ENCODE results near the gene ASIC4. TPM values are rescaled to one million over a fixed set of nuclear protein-coding genes. Genes with fewer than 3 reads are reported as not detected.

The ASIC4 gene
- total RNA-seq, 1 donor from 2014 or later: not detected

DNA sequence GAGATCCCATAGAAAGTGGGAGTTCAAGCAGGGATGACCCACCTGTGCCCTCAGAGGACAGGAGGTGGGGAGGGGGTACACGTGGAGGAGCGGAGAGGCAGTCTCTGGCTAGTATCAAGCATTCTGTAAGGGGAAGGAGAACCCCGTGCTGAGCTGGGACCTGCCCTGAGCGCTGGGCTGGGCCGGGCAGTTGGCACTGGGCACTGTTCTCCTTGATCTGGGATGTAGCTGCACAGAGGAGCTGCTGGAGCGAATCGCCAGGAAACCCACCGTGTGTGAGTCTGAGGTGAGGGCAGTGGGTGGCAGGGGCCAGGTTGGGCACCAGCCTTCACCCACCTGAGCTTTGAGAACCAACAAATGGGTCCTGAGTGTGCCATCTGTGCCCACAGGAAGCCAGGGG is 35.4 kb upstream of the ASIC4 start:
- no peak for DNase-seq (ENCODE audit: low spot score)

DNA sequence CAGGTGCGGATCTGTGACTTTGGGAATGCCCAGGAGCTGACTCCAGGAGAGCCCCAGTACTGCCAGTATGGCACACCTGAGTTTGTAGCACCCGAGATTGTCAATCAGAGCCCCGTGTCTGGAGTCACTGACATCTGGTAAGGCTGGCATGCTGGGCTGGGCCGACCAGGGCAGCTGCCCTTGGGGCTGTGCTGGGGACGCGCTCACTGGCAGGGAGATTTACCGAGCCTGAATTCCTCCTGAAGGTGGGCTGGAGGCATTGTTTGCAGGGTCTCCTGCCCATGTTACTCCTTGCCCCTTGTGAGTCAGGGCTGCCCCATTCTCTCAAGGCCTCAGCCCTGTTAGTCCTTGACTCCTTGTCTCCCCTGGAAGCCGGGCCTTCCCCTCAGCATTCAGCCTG is 34.3 kb upstream of the ASIC4 start:
- no peak for DNase-seq (ENCODE audit: low spot score)

- DNase-seq (ENCODE audit: low spot score): no peak
These were observed 31.4 kb upstream of the ASIC4 start for GRCh38 chr2:219482674-219483405.

DNA sequence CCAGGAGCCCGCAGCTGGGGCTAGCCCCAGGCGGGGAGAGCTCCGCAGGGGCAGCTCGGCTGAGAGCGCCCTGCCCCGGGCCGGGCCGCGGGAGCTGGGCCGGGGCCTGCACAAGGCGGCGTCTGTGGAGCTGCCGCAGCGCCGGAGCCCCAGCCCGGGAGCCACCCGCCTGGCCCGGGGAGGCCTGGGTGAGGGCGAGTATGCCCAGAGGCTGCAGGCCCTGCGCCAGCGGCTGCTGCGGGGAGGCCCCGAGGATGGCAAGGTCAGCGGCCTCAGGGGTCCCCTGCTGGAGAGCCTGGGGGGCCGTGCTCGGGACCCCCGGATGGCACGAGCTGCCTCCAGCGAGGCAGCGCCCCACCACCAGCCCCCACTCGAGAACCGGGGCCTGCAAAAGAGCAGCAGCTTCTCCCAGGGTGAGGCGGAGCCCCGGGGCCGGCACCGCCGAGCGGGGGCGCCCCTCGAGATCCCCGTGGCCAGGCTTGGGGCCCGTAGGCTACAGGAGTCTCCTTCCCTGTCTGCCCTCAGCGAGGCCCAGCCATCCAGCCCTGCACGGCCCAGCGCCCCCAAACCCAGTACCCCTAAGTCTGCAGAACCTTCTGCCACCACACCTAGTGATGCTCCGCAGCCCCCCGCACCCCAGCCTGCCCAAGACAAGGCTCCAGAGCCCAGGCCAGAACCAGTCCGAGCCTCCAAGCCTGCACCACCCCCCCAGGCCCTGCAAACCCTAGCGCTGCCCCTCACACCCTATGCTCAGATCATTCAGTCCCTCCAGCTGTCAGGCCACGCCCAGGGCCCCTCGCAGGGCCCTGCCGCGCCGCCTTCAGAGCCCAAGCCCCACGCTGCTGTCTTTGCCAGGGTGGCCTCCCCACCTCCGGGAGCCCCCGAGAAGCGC is 30.6 kb upstream of the ASIC4 start:
- no peak for DNase-seq (ENCODE audit: low spot score)

- DNase-seq (ENCODE audit: low spot score): no peak
These were observed 29.7 kb upstream of the ASIC4 start for GRCh38 chr2:219484343-219485200.

DNA sequence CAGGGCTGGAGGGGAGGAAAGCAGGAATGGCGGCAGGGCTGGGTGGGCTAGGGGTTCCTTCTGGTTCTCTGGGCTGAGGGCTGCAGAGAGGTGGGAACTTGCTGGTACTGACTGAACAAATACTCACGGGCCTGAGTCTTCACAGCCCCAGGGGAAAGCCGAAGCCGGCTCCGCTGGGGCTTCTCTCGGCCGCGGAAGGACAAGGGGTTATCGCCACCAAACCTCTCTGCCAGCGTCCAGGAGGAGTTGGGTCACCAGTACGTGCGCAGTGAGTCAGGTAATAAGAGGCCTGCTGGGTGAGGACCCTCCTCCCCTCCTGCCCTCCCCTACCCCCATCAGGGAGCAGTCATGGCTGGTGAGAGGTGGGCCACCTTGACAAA is 29.1 kb upstream of the ASIC4 start:
- DNase-seq (ENCODE audit: low spot score): no peak

DNA sequence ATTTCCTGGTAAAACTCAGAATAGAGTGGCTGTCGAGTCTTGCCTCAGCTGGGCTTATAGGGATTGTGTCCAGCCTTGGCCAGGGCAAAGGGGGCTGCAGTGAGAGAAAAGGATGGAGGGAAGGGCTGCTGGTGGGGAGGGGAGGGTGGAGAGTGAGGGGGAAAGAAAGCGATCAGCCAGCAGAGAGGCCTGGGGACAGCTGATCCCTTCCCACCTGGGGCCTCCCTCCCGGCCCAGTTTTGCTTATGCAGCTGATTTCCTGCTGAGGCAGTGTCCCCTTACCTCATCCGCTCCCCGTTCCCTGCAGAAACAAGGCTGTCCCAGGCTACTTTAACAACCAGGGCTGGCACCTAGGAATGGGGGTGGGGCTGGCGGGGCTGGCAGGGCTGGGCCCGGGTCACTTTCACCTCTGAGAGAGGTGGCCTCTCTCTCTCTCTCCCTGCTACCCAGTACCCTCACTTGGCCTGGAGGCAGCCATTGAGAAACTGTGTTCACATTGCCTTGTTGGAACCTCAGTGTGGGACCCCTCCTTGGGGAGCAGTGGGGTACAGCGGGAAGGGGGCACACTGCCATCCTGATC is 27.8 kb upstream of the ASIC4 start:
- DNase-seq (ENCODE audit: low spot score): no peak

DNA sequence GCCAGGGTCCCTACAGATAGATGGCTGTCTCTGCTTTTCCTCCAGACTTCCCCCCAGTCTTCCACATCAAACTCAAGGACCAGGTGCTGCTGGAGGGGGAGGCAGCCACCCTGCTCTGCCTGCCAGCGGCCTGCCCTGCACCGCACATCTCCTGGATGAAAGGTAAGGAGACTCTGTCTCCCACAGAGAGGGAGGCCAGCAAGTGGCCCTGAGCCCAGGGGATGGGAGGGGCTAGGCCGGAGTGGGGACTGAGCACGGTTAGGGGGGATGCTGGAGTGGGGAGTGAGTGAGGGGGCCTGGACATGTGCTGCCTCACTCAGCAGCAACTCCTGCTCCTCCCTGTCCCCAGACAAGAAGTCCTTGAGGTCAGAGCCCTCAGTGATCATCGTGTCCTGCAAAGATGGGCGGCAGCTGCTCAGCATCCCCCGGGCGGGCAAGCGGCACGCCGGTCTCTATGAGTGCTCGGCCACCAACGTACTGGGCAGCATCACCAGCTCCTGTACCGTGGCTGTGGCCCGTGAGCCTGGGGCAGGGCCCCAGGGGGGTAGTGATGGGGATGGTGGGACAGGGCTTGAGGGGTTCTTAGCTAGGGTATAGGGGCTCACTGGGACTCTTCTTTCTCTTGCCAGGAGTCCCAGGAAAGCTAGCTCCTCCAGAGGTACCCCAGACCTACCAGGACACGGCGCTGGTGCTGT is 26.0 kb upstream of the ASIC4 start:
- no peak for DNase-seq (ENCODE audit: low spot score)

DNA sequence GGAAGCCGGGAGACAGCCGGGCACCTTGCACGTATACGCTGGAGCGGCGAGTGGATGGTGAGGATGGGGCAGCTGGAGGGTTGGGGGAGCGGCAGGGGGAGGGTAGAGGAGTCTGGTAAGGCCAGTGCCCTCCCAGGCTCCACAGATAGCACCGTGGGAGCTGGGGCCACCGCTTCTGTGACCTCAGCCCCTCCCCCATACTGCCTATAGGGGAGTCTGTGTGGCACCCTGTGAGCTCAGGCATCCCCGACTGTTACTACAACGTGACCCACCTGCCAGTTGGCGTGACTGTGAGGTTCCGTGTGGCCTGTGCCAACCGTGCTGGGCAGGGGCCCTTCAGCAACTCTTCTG is 25.5 kb upstream of the ASIC4 start:
- DNase-seq (ENCODE audit: low spot score): no peak

GRCh38 chr2:219489315-219489714 is 25.0 kb upstream of the ASIC4 start:
- no peak for DNase-seq (ENCODE audit: low spot score)

DNA sequence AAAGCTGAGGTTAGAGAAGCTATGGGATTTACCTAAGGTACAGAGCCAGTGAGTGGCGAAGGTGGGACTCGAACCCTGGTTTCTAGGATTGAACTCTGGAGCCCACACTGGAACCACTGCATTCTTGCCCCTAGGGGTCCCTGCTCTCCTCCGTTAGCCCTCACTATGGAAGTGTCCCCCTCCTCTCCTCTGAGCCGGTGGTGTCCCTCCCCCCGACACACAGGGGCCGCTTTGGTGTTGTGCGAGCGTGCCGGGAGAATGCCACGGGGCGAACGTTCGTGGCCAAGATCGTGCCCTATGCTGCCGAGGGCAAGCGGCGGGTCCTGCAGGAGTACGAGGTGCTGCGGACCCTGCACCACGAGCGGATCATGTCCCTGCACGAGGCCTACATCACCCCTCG is 24.1 kb upstream of the ASIC4 start:
- DNase-seq (ENCODE audit: low spot score): no peak

DNA sequence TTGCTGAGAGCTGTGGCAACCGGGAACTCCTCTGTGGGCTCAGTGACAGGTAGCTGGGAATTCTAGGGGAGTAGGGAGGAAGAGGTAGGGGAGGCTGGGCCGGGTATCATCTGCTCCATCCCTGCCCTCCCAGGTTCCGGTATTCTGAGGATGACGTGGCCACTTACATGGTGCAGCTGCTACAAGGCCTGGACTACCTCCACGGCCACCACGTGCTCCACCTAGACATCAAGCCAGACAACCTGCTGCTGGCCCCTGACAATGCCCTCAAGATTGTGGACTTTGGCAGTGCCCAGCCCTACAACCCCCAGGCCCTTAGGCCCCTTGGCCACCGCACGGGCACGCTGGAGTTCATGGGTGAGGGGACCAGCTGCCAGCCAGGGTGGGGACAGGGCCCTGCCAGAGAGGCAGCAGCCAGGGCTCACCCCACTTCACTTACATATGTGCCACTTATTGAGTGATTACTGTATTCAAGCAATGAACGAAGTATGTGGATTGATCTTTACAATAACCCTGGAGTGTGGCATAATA is 23.6 kb upstream of the ASIC4 start:
- DNase-seq (ENCODE audit: low spot score): no peak

DNA sequence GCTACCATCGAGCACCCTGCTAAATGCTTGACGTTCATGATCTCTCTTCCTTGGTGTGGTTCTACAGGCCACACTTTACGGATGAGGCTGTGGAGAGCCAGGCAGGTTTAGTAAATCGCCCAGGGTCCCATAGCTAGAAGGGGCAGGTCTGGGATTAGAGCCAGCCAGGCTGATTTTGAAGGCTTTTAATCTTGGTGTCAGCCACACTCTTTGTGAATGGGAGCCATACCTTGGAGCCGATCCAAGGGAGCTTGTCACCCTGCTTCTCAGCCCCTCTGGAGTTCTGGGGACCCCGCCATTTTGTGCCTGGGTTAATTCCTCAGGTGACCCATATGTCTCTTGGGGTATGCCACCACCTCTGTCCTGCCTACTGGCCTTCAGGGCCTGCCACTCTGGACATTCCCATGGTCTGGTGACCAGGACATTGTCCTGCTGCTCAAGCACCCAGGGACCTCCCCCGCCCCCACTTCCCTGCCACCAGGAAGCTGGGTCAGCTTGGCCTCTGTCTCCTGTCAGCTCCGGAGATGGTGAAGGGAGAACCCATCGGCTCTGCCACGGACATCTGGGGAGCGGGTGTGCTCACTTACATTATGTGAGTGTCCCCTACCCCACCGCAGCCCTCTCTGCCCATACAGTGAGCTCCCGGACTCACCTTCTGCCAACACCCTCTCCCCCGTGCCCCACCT is 22.9 kb upstream of the ASIC4 start:
- no peak for DNase-seq (ENCODE audit: low spot score)

- DNase-seq (ENCODE audit: low spot score): no peak
These were observed 21.7 kb upstream of the ASIC4 start for GRCh38 chr2:219492575-219492974.

- no peak for DNase-seq (ENCODE audit: low spot score)
These were observed 21.2 kb upstream of the ASIC4 start for GRCh38 chr2:219493086-219493485.

GRCh38 chr2:219494952-219495530 is 19.2 kb upstream of the ASIC4 start:
- no peak for DNase-seq (ENCODE audit: low spot score)

GRCh38 chr2:219495531-219496122 is 18.7 kb upstream of the ASIC4 start:
- no peak for DNase-seq (ENCODE audit: low spot score)

- no peak for DNase-seq (ENCODE audit: low spot score)
These were observed 17.9 kb upstream of the ASIC4 start for GRCh38 chr2:219496247-219496824.

Measured in mesenteric fat pad (tissue), 1 donor.